Thyroid gland (tissue), 4 donors: ENCODE measurements around the gene NTPCR. TPM values are rescaled to one million over a fixed set of nuclear protein-coding genes. Genes with fewer than 3 reads are reported as not detected.
"Not testable (repeated sequence)": the region's sequence is repeated elsewhere in the genome, so short reads cannot be mapped to it uniquely, and the experiment has no call there.

ENCODE experiments used
- DNase-seq, 2 donors: peaks; one replicate each; pipeline ENCODE4 v3.0.0-alpha.2; 2019
- H3K27ac ChIP-seq, 3 donors: fragments of 200-600 bp; sonication (generic); 1 replicate in 2 of 3; 2 replicates in 1 of 3; pipeline ENCODE4 v1.5.1; 2016 to 2019; ENCODE audit warnings: mild to moderate bottlenecking in 1 of 3, moderate library complexity in 1 of 3
- H3K27me3 ChIP-seq: fragments of 200-600 bp; sonication (generic); one replicate; pipeline ENCODE4 v1.5.1; 2019
- H3K36me3 ChIP-seq, 2 donors: fragments of 200-600 bp; sonication (generic); one replicate each; pipeline ENCODE4 v1.5.1; 2016 to 2019
- H3K4me1 ChIP-seq, 2 donors: fragments of 200-600 bp; sonication (generic); one replicate each; pipeline ENCODE4 v1.5.1; 2017 to 2019
- H3K4me3 ChIP-seq, 3 donors: fragments of 200-600 bp; sonication (generic); replicated peaks in 1 of 3; 1 replicate in 2 of 3; 2 replicates in 1 of 3; pipeline ENCODE4 v1.5.1; 2016; ENCODE audit warnings: mild to moderate bottlenecking in 1 of 3
- H3K9me3 ChIP-seq: fragments of 200-600 bp; sonication (generic); one replicate; pipeline ENCODE4 v1.5.1; 2017
- POLR2A ChIP-seq, 2 donors: fragments of 450-650 bp; IDR thresholded peaks; one replicate each; pipeline ENCODE4 v1.6.1; 2017; ENCODE audit warnings: antibody characterized with exemption in 2 of 2, mild to moderate bottlenecking in 2 of 2, moderate library complexity in 1 of 2
- WGBS, 2 donors: methylation state at CpG; one replicate each; pipeline ENCODE4 v1.1.5; 2017; 5-methylcytosine and 5-hydroxymethylcytosine counted together
- intact Hi-C: fragments of 100-400 bp; cut with DNase I; formaldehyde crosslinking; loops from one replicate; pipeline ENCODE4 v1.15.1; 2023
- total RNA-seq, 4 donors: library from RNA; depleted of rRNA; stranded (reverse); fragments of >200 nt; gene quantifications; one replicate each; pipeline ENCODE4 v1.2.3, GENCODE V29; 2016
- TF ChIP-seq, protein P1 (sequence below), 6 experiments: fragments of 200-600 bp in 3 of 6; fragments of 450-650 bp in 3 of 6; sonication (generic) in 3 of 6; IDR thresholded peaks; one replicate each; pipeline ENCODE4 v1.5.1; 2016 to 2019; ENCODE audit warnings: antibody characterized with exemption in 6 of 6, mild to moderate bottlenecking in 2 of 6, inconsistent platforms in 1 of 6, moderate library complexity in 1 of 6

The NTPCR gene
- total RNA-seq, 4 donors from 2014 or later = 32.3 to 53.5 (median 43.5) TPM

DNA sequence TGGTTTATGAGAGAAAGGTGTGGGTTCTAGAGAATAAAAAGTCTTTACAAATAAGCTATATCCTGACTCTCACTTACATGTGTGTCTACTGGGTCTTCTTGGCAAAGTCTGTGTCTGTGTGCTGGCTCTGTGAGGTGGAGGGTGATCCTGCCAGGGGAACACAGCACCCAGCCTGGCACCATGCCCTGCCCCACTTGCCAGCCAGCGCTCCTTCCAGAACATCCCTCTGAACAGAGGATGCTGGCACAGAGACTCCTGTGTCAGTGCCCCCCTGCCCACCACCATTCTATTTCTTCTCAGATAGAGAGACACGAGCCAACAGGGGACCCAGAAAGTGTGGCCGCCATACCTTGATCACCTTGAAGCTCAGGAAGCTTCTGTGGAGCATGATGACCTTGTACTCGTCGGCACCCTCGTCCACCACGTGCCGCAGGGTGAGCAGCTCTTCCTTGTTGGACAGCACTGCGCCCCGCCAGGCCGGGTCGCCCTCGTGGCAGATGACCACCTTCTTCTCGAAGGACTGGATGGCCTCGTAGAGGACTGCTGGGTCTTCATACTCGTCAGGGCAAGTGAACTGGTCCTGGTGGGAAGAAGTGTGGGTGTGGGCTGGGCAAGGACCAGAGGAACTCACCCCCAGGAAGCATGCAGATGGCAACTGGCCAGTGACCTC is 49.7 kb downstream of the NTPCR start:
- intact Hi-C loops = no loop called here
- Histone ChIP-seq H3K36me3 (no peaks in the 10 kb centered on the region), H3K4me1 (no peaks in the 10 kb centered on the region), H3K27me3 (no peaks in the 10 kb centered on the region), H3K27ac (no peak overlapping the region), H3K4me3 (no peak overlapping the region), H3K9me3 (no peaks in the 10 kb centered on the region)
- TF ChIP-seq POLR2A (IDR thresholded peaks at IDR 0.05) = no peak
- TF ChIP-seq, protein P1, sequence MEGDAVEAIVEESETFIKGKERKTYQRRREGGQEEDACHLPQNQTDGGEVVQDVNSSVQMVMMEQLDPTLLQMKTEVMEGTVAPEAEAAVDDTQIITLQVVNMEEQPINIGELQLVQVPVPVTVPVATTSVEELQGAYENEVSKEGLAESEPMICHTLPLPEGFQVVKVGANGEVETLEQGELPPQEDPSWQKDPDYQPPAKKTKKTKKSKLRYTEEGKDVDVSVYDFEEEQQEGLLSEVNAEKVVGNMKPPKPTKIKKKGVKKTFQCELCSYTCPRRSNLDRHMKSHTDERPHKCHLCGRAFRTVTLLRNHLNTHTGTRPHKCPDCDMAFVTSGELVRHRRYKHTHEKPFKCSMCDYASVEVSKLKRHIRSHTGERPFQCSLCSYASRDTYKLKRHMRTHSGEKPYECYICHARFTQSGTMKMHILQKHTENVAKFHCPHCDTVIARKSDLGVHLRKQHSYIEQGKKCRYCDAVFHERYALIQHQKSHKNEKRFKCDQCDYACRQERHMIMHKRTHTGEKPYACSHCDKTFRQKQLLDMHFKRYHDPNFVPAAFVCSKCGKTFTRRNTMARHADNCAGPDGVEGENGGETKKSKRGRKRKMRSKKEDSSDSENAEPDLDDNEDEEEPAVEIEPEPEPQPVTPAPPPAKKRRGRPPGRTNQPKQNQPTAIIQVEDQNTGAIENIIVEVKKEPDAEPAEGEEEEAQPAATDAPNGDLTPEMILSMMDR (IDR thresholded peaks at IDR 0.05) = no peak
- 97 to 100% methylated on average over 1 to 16 of the region's 16 CpGs for WGBS, 2 donors
- DNase-seq = no peak

DNA sequence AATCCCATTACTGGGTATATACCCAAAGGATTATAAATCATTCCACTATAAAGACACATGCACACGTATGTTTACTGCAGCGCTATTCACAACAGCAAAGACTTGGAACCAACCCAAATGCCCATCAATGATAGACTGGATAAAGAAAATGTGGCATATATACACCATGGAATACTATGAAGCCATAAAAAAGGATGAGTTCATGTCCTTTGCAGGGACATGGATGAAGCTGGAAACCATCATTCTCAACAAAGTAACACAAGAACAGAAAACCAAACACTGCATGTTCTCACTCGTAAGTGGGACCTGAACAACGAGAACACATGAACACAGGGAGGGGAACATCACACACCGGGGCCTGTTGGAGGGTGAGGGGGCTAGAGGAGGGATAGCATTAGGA is 53.2 kb downstream of the NTPCR start:
- intact Hi-C loops, H3K27ac ChIP-seq: not testable (repeated sequence)

DNA sequence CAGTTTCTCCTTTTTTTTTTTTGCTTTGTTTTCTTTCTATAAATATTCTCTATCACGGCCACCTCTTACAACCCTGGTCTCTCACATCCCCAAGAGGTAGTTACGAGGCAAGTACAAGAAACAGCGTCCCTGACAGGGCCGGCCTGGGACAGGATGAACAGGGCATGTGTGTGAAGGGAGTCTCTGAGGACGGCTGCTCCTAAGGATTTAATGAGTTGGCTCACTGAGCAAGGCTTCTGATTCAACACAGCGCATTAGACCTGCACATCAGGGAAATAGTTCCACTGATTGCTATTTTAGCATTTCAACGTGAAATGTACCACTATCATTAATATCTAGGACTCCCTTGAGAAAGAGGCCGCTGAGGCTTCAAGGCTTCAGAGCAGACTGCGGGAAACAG is 54.0 kb downstream of the NTPCR start:
- Histone ChIP-seq H3K4me3 (no peak overlapping the region), H3K36me3 (no peaks in the 10 kb centered on the region), H3K4me1 (no peaks in the 10 kb centered on the region), H3K9me3 (no peaks in the 10 kb centered on the region), H3K27ac (no peak overlapping the region), H3K27me3 (no peaks in the 10 kb centered on the region)
- intact Hi-C loops = no loop called here
- WGBS, 2 donors = 85 to 89% methylated on average over 9 of the region's 9 CpGs
- DNase-seq = no peak
- TF ChIP-seq, protein P1 (IDR thresholded peaks at IDR 0.05) = no peak
- no peak for TF ChIP-seq POLR2A (IDR thresholded peaks at IDR 0.05)

More for the DNA sequence above, 53.2 kb downstream of the NTPCR start:
- H3K4me1 ChIP-seq, H3K27me3 ChIP-seq, H3K36me3 ChIP-seq, H3K4me3 ChIP-seq, DNase-seq, H3K9me3 ChIP-seq: not testable (repeated sequence)
- 97 to 98% methylated on average over 5 of the region's 5 CpGs for WGBS, 2 donors

DNA sequence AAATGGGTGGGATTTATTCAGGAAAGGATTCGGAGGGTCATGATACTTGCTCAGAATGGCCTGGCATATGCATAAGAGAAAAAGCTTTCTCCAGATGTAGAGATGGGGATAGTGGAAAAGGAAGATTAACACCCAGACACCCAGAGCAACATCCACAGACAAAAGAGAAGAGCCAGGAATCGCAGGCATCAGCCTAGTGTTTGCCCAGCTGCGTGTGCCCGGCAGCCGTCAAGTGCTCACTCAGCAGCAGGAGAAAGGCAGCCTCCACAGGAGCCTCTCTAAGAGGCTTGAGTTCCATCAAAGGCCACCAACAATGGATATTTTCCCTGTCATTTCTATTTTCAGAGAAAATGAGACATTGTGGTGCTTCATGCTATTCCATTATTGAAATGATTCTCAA is 54.7 kb downstream of the NTPCR start:
- H3K4me3 ChIP-seq = no peak overlapping the region
- TF ChIP-seq POLR2A (IDR thresholded peaks at IDR 0.05) = no peak
- TF ChIP-seq, protein P1 (IDR thresholded peaks at IDR 0.05) = no peak
- 90 to 91% methylated on average over 5 of the region's 5 CpGs for WGBS, 2 donors

DNA sequence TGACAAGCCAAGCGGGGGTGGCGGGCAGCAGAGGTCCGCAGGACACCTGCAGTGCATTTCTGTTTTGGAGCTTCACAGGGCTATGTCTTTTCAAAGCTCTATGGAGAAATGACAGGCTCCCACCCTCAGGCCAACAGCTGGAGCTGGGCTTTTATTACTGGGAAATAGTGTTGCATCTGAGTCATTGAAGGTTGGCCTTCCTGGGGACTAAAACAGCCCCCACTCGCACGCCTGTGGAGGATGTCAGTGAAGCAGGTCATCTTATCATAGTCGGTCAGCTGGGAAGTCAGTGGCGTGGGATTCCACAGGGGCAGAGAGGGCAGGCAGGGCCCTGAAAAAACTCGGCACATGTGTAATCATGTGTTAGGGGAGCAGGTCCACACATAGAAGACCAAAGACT is 55.3 kb downstream of the NTPCR start:
- DNase-seq = no peak
- Histone ChIP-seq H3K36me3 (no peaks in the 10 kb centered on the region), H3K27ac (no peak overlapping the region), H3K9me3 (no peaks in the 10 kb centered on the region), H3K27me3 (no peaks in the 10 kb centered on the region), H3K4me3 (no peak overlapping the region), H3K4me1 (no peaks in the 10 kb centered on the region)
- intact Hi-C loops = no loop called here
- 85 to 86% methylated on average over 8 of the region's 8 CpGs for WGBS, 2 donors
- TF ChIP-seq, protein P1 (IDR thresholded peaks at IDR 0.05) = no peak
- no peak for TF ChIP-seq POLR2A (IDR thresholded peaks at IDR 0.05)

More for the DNA sequence above, 54.7 kb downstream of the NTPCR start:
- no peaks in the 10 kb centered on the region for H3K9me3 ChIP-seq
- no peak overlapping the region for H3K27ac ChIP-seq
- H3K4me1 ChIP-seq = no peaks in the 10 kb centered on the region
- no peak for DNase-seq
- no peaks in the 10 kb centered on the region for H3K27me3 ChIP-seq
- intact Hi-C loops = no loop called here
- H3K36me3 ChIP-seq = no peaks in the 10 kb centered on the region
